H1 (cell line): ENCODE measurements around the gene GPR135. TPM values are rescaled to one million over a fixed set of nuclear protein-coding genes. Genes with fewer than 3 reads are reported as not detected.

Experiments used
- CTCF ChIA-PET: fragments of 300-600 bp; sonication (Branson Sonifier 250); formaldehyde crosslinking; loops from one replicate; lab custom pipeline; 2021; ENCODE audit not compliant: partially characterized antibody; lab: Charles Lee
- POLR2A ChIA-PET: fragments of 300-600 bp; sonication (Branson Sonifier 250); formaldehyde crosslinking; loops from one replicate; lab custom pipeline; 2021; ENCODE audit warnings: inconsistent platforms; ENCODE audit not compliant: partially characterized antibody; lab: Charles Lee
- DNase-seq, 2 experiments: peaks; one replicate each; pipeline versions ENCODE4 v3.0.0 to v3.0.0-alpha.2; 2010 to 2022; ENCODE audit warnings: low spot score in 2 of 2, low read depth in 1 of 2, mixed read lengths in 1 of 2
- FAIRE-seq: peaks from 2 replicates; lab custom pipeline; 2011; peaks lifted over from hg19 to GRCh38; lab: Jason Lieb, UNC
- H2AFZ ChIP-seq: 2 replicates; pipeline ENCODE4 v1.8.1; 2012; ENCODE audit warnings: low read length, inconsistent platforms
- H2AK5ac ChIP-seq: 2 replicates; pipeline ENCODE4 v1.6.1; 2013; ENCODE audit warnings: low read depth, low read length
- H2BK120ac ChIP-seq: replicated peaks from 2 replicates; pipeline ENCODE3; 2013; ENCODE audit warnings: low read depth, low read length, inconsistent platforms
- H2BK12ac ChIP-seq: 2 replicates; pipeline ENCODE4 v1.6.1; 2013; ENCODE audit warnings: low read depth, low read length
- H2BK15ac ChIP-seq: 2 replicates; pipeline ENCODE4 v1.6.1; 2013; ENCODE audit warnings: low read length
- H2BK20ac ChIP-seq: 2 replicates; pipeline ENCODE4 v1.6.1; 2013; ENCODE audit warnings: low read length
- H2BK5ac ChIP-seq: 2 replicates; pipeline ENCODE4 v1.6.1; 2013; ENCODE audit warnings: low read depth, low read length
- H3K14ac ChIP-seq: 2 replicates; pipeline ENCODE4 v1.6.1; 2013; ENCODE audit warnings: inconsistent platforms; ENCODE audit not compliant: insufficient read length
- H3K18ac ChIP-seq: 2 replicates; pipeline ENCODE4 v1.6.1; 2013; ENCODE audit warnings: low read length; ENCODE audit errors: extremely low read depth
- H3K23ac ChIP-seq: 2 replicates; pipeline ENCODE4 v1.6.1; 2013; ENCODE audit warnings: inconsistent platforms; ENCODE audit not compliant: insufficient read length
- H3K23me2 ChIP-seq: 2 replicates; pipeline ENCODE4 v1.6.1; 2013; ENCODE audit warnings: low read depth, low read length
- H3K27ac ChIP-seq: 2 replicates; pipeline ENCODE4 v1.6.1; 2011; ENCODE audit warnings: low read depth, low read length, inconsistent platforms
- H3K27me3 ChIP-seq, 4 experiments: replicated peaks in 1 of 4; 1 replicate in 1 of 4; 2 replicates in 3 of 4; pipeline versions ENCODE4 v1.6.1 to v1.8.1; 2011 to 2013; ENCODE audit warnings: low read length in 3 of 4, mild to moderate bottlenecking in 3 of 4, inconsistent platforms in 2 of 4, mixed read lengths in 2 of 4, moderate library complexity in 1 of 4; ENCODE audit not compliant: control insufficient read depth in 3 of 4, insufficient read depth in 3 of 4; ENCODE audit errors: extremely low read depth in 1 of 4
- H3K36me3 ChIP-seq, 4 experiments: 2 replicates each; pipeline versions ENCODE4 v1.6.1 to v1.8.1; 2011 to 2013; ENCODE audit warnings: mild to moderate bottlenecking in 4 of 4, low read length in 3 of 4, moderate library complexity in 2 of 4, control low read depth in 1 of 4, inconsistent platforms in 1 of 4; ENCODE audit not compliant: insufficient read depth in 4 of 4, control insufficient read depth in 2 of 4
- H3K4ac ChIP-seq: replicated peaks from 2 replicates; pipeline ENCODE3; 2013; ENCODE audit warnings: low read length, low read depth, mixed read lengths, inconsistent platforms; ENCODE audit not compliant: insufficient read length
- H3K4me1 ChIP-seq, 4 experiments: replicated peaks in 1 of 4; 1 replicate in 1 of 4; 2 replicates in 3 of 4; pipeline versions ENCODE4 v1.6.1 to v1.8.1; 2011 to 2013; ENCODE audit warnings: low read length in 3 of 4, inconsistent platforms in 2 of 4, mixed read lengths in 1 of 4; ENCODE audit not compliant: insufficient read depth in 4 of 4, control insufficient read depth in 3 of 4
- H3K4me2 ChIP-seq, 2 experiments: 2 replicates each; pipeline versions ENCODE4 v1.6.1 to v1.8.1; 2011 to 2013; ENCODE audit warnings: low read depth in 2 of 2, low read length in 2 of 2, control low read depth in 1 of 2, inconsistent platforms in 1 of 2, mild to moderate bottlenecking in 1 of 2; ENCODE audit not compliant: insufficient read depth in 1 of 2
- H3K4me3 ChIP-seq, 4 experiments: fragments of 200-600, 300-600 bp in 1 of 4; sonication (generic), shearing (Covaris generic), sonication (Bioruptor Twin) in 1 of 4; 2 replicates each; pipeline versions ENCODE4 v1.5.1 to v1.8.1; 2011 to 2016; ENCODE audit warnings: low read length in 4 of 4, low read depth in 3 of 4, control low read depth in 2 of 4, inconsistent platforms in 2 of 4, mild to moderate bottlenecking in 2 of 4, mixed read lengths in 1 of 4, moderate library complexity in 1 of 4; ENCODE audit not compliant: insufficient read depth in 2 of 4; ENCODE audit errors: extremely low read depth in 1 of 4
- H3K56ac ChIP-seq: replicated peaks from 2 replicates; pipeline ENCODE3; 2013; ENCODE audit warnings: low read depth, mild to moderate bottlenecking, mixed read lengths, low read length, inconsistent platforms; ENCODE audit not compliant: insufficient read length
- H3K79me1 ChIP-seq: 2 replicates; pipeline ENCODE4 v1.6.1; 2013; ENCODE audit warnings: low read depth, low read length, control low read depth
- H3K79me2 ChIP-seq, 2 experiments: 2 replicates each; pipeline versions ENCODE4 v1.6.1 to v1.8.1; 2012 to 2013; ENCODE audit warnings: low read length in 2 of 2, mild to moderate bottlenecking in 2 of 2, inconsistent platforms in 1 of 2; ENCODE audit not compliant: insufficient read depth in 2 of 2, control insufficient read depth in 1 of 2
- H3K9ac ChIP-seq, 4 experiments: replicated peaks in 1 of 4; 1 replicate in 1 of 4; 2 replicates in 3 of 4; pipeline versions ENCODE4 v1.6.1 to v1.8.1; 2011 to 2013; ENCODE audit warnings: low read depth in 3 of 4, low read length in 3 of 4, control low read depth in 2 of 4, mild to moderate bottlenecking in 2 of 4, moderate library complexity in 2 of 4, inconsistent platforms in 1 of 4; ENCODE audit errors: extremely low read depth in 1 of 4
- H3K9me3 ChIP-seq, 2 experiments: 2 replicates each; pipeline versions ENCODE4 v1.6.1 to v1.8.1; 2012 to 2013; ENCODE audit warnings: mild to moderate bottlenecking in 2 of 2, moderate library complexity in 2 of 2, control low read depth in 1 of 2, inconsistent platforms in 1 of 2, low read depth in 1 of 2, low read length in 1 of 2, mixed read lengths in 1 of 2; ENCODE audit not compliant: insufficient read depth in 2 of 2
- H4K20me1 ChIP-seq, 2 experiments: replicated peaks in 1 of 2; 2 replicates each; pipeline versions ENCODE3 to v1.8.1; 2011 to 2013; ENCODE audit warnings: inconsistent platforms in 2 of 2, low read length in 2 of 2, mild to moderate bottlenecking in 1 of 2; ENCODE audit not compliant: insufficient read depth in 2 of 2, control insufficient read depth in 1 of 2
- H4K5ac ChIP-seq: 2 replicates; pipeline ENCODE4 v1.6.1; 2013; ENCODE audit warnings: low read length, low read depth, mixed read lengths, inconsistent platforms; ENCODE audit not compliant: insufficient read length
- H4K8ac ChIP-seq: 2 replicates; pipeline ENCODE4 v1.8.0; 2013; ENCODE audit warnings: mild to moderate bottlenecking, moderate library complexity, low read length, inconsistent platforms; ENCODE audit not compliant: insufficient read depth; ENCODE audit errors: extremely low read depth
- H4K91ac ChIP-seq: replicated peaks from 2 replicates; pipeline ENCODE3; 2013; ENCODE audit warnings: low read length, mixed read lengths, inconsistent platforms; ENCODE audit not compliant: insufficient read length
- POU5F1 ChIP-seq: IDR thresholded peaks from 2 replicates; pipeline ENCODE4 v1.6.1; 2011; ENCODE audit warnings: low read depth, mild to moderate bottlenecking, low read length, moderate library complexity
- RBBP5 ChIP-seq: IDR thresholded peaks from 2 replicates; pipeline ENCODE4 v1.7.1; 2012; ENCODE audit warnings: low read depth, mild to moderate bottlenecking, inconsistent platforms, low read length, moderate library complexity, borderline replicate concordance
- SUZ12 ChIP-seq: fragments of 200-600 bp; sonication (generic); IDR thresholded peaks from 2 replicates; pipeline ENCODE4 v1.6.1; 2012; ENCODE audit warnings: mild to moderate bottlenecking, inconsistent platforms, low read length, moderate library complexity, mixed read lengths
- YY1 ChIP-seq: IDR thresholded peaks from 2 replicates; pipeline ENCODE4 v1.6.1; 2011; ENCODE audit warnings: low read depth, mild to moderate bottlenecking, low read length
- WGBS, 2 experiments: shearing (Covaris generic) in 1 of 2; methylation state at CpG; one replicate each; pipeline versions ENCODE4 v1.1.6 to v1.1.7; 2013 to 2015; ENCODE audit warnings: low lambda C conversion rate in 2 of 2, mixed read lengths in 2 of 2, inconsistent platforms in 1 of 2, low coverage in 1 of 2, missing lambda C conversion rate in 1 of 2; ENCODE audit not compliant: insufficient replicate concordance in 2 of 2, insufficient coverage in 1 of 2, insufficient read length in 1 of 2; ENCODE audit errors: extremely low coverage in 1 of 2, missing lambda C conversion rate in 1 of 2; 5-methylcytosine and 5-hydroxymethylcytosine counted together
- polyA plus RNA-seq, 7 experiments: library from polyadenylated mRNA; depleted of rRNA in 3 of 7; stranded (reverse) in 5 of 7; unstranded in 2 of 7; fragments of >200 nt in 5 of 7; fragments of 200-250 nt in 2 of 7; gene quantifications; 1 replicate in 5 of 7; 2 replicates in 1 of 7; 4 replicates in 1 of 7; pipeline versions ENCODE4 v1.2.1 to v1.2.3, GENCODE V29; 2011 to 2013; ENCODE audit warnings: missing spikeins in 2 of 7, mixed read lengths in 2 of 7
- total RNA-seq: library from RNA; stranded (reverse); fragmentation: NEBNext Ultra II Directional; extraction: Animal tissue kit (Norgen Biotek cat#: 25700); gene quantifications from 2 replicates; pipeline ENCODE4 v1.2.1, GENCODE V29; 2021

GPR135 gene
- total and polyA plus RNA-seq, 2 of the 8 experiments (the other 6 are each of a cell fraction or from before 2014, with no cell fraction given), result 0.48 to 1.1 TPM

GRCh38 chr14:59503256-59503655 lies 38.1 kb upstream of the GPR135 start:
- no peaks in the 10 kb centered on the region for H3K4me1 ChIP-seq
- H2BK5ac ChIP-seq, result no peak overlapping the region
- no peak overlapping the region for H3K9ac ChIP-seq
- no peak for DNase-seq
- H2BK12ac ChIP-seq, result no peak overlapping the region
- H3K79me2 ChIP-seq, result no peaks in the 10 kb centered on the region
- H4K91ac ChIP-seq, result no peak overlapping the region
- H3K79me1 ChIP-seq, result no peaks in the 10 kb centered on the region
- ChIA-PET CTCF (interaction anchor here (0.9 to 14.6 kb wide), 4 partner anchors 9 to 395 kb away, joined by 3 to 462 read pairs (median 6); partner anchors contain the start of gene CCDC175), POLR2A (no interaction called here)
- H2BK120ac ChIP-seq, result no peak overlapping the region
- no peak overlapping the region for H3K4me3 ChIP-seq
- peaks cover 4 to 34% (median 8%) of the 10 kb centered on the region in 4 experiments; a peak in 5 of 8 replicates for H3K36me3 ChIP-seq
- no peak overlapping the region for H4K5ac ChIP-seq
- H4K20me1 ChIP-seq, result no peaks in the 10 kb centered on the region
- no peaks in the 10 kb centered on the region for H3K23me2 ChIP-seq
- no peak overlapping the region for H3K14ac ChIP-seq
- H3K27me3 ChIP-seq, result no peaks in the 10 kb centered on the region
- no peak overlapping the region for H4K8ac ChIP-seq
- H3K4ac ChIP-seq, result no peak overlapping the region
- no peak overlapping the region for H2AFZ ChIP-seq
- FAIRE-seq, result no peak
- no peaks in the 10 kb centered on the region for H3K9me3 ChIP-seq
- WGBS, 2 experiments, result 81% methylated on average over 4 of the region's 4 CpGs; no CpG with 5 or more reads in 1 of the 2 experiments
- H3K23ac ChIP-seq, result no peak overlapping the region
- H2BK20ac ChIP-seq, result no peak overlapping the region
- no peak overlapping the region for H3K18ac ChIP-seq
- H2BK15ac ChIP-seq, result no peak overlapping the region
- TF ChIP-seq YY1, result no peak
- TF ChIP-seq SUZ12, result no peak
- TF ChIP-seq RBBP5, result no peak
- no peak for TF ChIP-seq POU5F1
- TF ChIP-seq, all 59 proteins: peak for 0
- no peak overlapping the region for H2AK5ac ChIP-seq
- no peak overlapping the region for H3K4me2 ChIP-seq
- H3K27ac ChIP-seq, result no peak overlapping the region
- no peak overlapping the region for H3K56ac ChIP-seq
